Esophagus squamous epithelium (tissue), 4 donors: ENCODE results near the gene AIG1.

Experiments
- POLR2A ChIP-seq, 4 donors: fragments of 450-650 bp; IDR thresholded peaks; one replicate each; pipeline ENCODE4 v1.6.1; 2017; ENCODE audit warnings: antibody characterized with exemption in 4 of 4, mild to moderate bottlenecking in 4 of 4, moderate library complexity in 3 of 4
- TF ChIP-seq, protein P1 (sequence below), 6 experiments: fragments of 450-650 bp in 4 of 6; fragments of 200-600 bp in 2 of 6; sonication (generic) in 2 of 6; IDR thresholded peaks; one replicate each; pipeline ENCODE4 v1.5.1; 2016 to 2019; ENCODE audit warnings: antibody characterized with exemption in 6 of 6, mild to moderate bottlenecking in 4 of 6, moderate library complexity in 4 of 6

DNA sequence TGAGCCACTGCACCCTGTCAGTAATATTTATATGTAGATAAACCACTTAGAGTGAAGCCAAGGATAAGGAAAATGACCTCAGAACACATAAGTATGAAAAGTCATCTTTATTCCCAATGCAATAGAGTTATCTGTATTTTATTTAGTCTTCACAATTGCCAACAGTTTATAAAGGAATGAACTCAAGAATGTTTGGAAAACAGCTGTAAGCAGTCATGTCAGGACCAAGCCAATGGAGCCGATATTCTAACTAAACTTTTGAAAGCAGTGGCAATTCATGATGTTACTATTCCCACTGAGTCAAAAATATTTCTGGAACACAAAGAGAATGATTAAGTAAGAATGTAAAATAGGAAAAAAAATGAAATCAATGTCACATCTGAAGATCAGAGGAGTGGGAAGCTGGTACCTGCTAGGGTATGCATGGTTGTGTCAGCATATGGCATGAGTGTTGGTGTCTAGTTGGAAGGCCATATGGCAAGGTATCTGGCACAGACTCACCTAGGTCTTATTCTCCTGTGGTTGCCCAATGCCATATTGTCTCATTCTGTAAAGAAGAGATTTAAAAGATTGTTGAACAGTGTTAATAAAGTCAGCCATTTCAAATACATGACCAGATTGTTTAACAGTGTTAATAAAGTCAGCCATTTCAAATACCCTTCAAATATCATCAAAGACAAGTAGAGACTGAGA lies 271.6 kb downstream of the AIG1 start:
- TF ChIP-seq, protein P1, sequence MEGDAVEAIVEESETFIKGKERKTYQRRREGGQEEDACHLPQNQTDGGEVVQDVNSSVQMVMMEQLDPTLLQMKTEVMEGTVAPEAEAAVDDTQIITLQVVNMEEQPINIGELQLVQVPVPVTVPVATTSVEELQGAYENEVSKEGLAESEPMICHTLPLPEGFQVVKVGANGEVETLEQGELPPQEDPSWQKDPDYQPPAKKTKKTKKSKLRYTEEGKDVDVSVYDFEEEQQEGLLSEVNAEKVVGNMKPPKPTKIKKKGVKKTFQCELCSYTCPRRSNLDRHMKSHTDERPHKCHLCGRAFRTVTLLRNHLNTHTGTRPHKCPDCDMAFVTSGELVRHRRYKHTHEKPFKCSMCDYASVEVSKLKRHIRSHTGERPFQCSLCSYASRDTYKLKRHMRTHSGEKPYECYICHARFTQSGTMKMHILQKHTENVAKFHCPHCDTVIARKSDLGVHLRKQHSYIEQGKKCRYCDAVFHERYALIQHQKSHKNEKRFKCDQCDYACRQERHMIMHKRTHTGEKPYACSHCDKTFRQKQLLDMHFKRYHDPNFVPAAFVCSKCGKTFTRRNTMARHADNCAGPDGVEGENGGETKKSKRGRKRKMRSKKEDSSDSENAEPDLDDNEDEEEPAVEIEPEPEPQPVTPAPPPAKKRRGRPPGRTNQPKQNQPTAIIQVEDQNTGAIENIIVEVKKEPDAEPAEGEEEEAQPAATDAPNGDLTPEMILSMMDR (IDR thresholded peaks at IDR 0.05), result no peak
- TF ChIP-seq POLR2A (IDR thresholded peaks at IDR 0.05), result no peak
